HG02884 (cell line): ENCODE data around the gene ANGPTL2.

Source experiments
- ATAC-seq: cut with Tn5 transposase; IDR thresholded peaks from one replicate; pipeline ENCODE4 v1.9.1; 2021; ENCODE audit warnings: mild to moderate bottlenecking, moderate library complexity; ENCODE audit not compliant: unreplicated experiment

ANGPTL2 gene

GRCh38 chr9:127098916-127099553 lies 23.4 kb downstream of the ANGPTL2 start:
- no peak for ATAC-seq

GRCh38 chr9:127097683-127098082 lies 24.8 kb downstream of the ANGPTL2 start:
- ATAC-seq: no peak

DNA sequence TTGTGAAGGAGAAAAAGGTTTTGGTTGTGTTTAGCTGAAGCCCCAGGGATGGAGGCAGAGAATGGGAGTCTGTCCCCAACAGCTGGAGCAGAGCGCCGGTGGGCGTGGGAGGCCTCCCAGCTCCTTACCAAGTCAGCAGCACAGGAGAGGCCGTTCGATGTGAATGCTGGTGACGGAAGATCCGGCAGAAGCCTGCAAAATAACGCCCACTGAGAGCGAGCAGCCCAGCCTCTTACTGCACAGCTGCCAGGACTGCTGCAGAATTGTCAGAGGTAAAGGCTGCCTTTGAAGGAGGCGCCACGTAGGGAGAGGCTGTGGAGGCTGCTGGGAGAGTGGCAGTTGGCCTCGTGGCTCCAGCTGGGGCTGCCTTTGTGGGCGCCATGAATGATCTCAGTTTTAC lies 26.2 kb downstream of the ANGPTL2 start:
- ATAC-seq: no peak

DNA sequence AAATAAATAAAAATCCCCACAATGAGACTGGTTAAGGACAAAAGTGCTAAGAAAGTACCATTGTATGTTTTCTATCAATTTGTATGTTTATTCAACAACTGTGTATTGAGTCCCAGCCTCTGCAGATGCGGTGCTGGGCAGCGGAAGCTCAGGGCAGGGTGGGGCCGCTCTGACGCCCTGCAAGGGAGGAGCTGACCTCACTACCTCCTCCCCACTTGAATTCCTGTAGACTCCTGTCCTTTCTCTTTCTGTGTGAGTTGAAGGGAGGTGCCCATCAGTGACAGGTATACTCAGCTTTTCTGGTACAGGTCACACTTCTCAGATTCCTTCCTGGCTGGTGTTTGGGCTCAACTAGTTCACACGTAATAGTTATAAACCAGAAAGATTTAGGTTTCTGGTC lies 27.0 kb downstream of the ANGPTL2 start:
- ATAC-seq: no peak

DNA sequence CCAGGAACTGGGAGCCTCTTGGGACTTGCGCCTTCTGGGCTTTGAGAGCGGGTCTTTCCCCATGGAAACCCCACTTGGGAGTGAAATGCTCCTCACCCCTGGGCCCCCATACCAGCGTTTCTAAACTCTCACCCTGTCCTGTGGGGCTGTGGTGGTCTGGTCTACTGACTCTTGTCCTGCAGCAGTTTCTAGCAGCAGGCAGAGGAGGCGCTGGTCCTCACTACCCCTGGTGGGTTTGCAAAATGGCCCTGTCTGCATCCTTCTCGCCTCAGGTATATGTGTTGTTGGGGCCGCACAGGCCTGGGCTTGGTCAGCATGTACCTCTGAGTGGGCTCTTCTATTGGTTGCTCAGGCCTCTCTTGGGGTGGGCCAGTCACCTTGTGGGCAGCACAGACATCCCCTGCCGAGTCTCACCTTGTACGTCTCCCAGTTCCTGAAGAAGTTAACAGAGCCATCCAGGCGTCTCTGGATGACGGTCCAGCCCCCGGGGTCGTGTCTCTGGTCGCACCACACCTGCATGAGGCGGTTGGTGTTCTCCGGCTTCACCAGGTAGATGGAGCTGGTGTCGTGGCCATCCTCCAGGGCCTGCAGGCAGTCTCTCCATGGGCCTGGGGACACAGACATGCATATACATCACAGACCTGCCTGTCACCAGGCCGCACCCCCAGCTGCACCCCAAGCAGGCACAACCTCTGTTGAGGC lies 29.0 kb downstream of the ANGPTL2 start:
- no peak for ATAC-seq

DNA sequence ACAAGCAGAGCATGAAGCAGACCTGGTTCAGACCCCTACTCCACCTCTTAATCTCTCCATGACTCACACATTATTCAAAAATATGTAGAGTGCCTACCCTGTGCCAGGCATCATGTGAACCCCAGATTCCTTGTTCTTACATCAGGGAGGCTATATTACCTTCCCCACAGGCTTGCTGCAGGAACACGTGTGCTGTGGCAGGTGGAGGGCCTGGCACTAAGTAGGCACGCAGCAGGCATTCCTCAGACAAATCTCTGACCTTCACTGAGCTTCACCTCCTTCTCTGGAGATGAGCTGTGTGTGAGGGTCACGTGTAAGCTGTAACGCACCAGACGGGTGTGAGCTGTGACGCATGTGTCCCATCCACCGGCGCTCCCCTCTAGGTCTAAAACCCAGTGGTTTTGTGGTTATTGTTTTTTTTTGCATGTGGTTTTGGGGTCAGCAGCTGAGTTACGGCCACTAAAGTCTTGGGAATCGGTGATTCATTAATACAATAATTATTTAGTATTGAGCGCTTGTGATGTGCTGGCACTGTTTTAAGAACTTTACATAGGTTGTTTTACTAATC lies 30.3 kb downstream of the ANGPTL2 start:
- ATAC-seq: no peak

DNA sequence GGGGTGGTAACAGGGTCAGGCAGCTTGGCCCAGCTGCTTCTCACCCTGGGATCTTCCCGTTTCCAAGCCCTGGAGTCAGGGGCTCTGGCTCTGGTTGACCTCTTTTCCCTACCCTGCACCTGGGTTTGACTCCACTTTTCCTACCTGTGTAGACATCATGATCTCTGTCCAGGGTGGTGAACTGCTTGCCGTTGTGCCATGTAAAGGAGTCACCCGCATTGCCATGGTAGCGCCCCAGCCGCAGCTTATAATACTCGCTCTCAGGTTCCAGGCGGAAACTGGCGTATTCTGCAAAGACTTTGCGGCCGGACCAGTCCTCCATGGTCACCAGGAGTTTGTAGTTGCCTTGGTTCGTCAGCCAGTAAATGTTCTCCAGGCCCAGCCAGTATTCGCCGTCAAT lies 30.9 kb downstream of the ANGPTL2 start:
- ATAC-seq: no peak

DNA sequence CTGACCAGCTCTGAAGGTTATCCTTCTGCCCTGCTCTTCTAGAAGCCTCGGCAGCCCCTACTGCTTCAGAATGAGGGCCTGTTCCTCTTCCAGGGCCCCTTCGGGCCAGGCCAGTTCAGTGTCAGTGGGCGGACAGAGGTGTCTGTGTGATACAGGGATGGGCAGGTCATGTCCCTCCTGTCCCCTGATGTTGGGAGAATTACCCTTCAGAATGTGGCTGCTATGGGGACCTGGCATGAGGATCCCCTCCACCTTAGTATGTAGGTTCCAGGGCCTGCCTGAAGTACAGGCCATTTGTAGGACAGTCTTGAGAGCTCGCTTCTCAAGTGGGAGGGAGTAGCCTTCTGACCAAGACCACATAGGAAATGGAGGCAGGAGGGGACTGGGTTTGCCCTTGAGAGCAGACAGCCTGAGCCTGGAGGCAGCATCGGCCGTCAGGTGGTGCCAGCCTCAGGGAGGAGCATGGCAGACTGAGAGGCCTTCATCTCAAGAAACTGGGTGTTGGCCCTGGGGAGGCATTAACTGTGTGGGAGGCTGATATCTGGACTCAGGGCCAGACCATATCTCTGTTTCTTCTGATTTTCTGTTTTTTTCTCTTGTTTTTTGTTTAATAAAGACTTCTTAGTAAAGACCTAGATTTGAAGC lies 32.0 kb downstream of the ANGPTL2 start:
- no peak for ATAC-seq

- ATAC-seq: no peak
Observed at GRCh38 chr9:127089631-127090081, 32.8 kb downstream of the ANGPTL2 start.

- no peak for ATAC-seq
Observed at GRCh38 chr9:127088724-127089615, 33.5 kb downstream of the ANGPTL2 start.

- no peak for ATAC-seq
Observed at GRCh38 chr9:127087836-127088235, 34.6 kb downstream of the ANGPTL2 start.

DNA sequence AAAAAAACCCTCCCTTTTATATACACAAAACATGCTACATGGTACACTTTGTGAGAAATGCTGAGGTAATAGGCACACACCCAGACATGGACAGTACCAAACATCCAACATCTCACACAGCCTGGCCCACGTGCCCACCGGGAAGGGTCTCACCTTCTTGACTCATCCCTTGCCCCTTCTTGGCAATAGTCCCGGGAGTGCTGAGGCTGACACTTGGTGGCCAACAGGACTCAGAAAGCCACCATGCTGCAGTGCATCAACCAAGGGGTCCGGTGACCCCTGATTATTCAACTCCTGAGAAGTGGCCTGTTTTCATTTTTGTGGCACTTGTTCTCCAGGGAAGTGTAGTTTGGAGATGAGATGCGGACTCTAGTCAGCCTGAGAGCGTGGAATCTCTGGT lies 35.0 kb downstream of the ANGPTL2 start:
- ATAC-seq: no peak

DNA sequence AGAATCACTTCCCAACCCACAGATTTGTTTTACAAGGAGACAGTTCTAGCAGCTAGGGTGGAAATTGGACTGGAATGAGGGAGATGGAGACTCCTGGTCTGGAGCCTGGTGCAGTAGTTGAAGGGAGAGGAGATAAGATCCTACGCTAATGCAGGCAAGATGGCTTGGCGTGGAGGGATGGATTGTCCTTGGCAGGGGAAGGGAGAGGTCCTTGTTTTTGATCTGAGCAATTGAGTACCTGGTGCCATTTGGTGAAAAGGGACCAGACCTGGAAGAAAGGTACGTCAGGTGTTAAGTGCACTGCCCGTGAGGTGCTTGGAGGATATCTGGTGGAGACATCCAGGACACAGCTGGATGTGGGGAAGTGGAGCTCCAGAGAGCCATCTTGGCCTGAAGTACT lies 35.7 kb downstream of the ANGPTL2 start:
- ATAC-seq: no peak

DNA sequence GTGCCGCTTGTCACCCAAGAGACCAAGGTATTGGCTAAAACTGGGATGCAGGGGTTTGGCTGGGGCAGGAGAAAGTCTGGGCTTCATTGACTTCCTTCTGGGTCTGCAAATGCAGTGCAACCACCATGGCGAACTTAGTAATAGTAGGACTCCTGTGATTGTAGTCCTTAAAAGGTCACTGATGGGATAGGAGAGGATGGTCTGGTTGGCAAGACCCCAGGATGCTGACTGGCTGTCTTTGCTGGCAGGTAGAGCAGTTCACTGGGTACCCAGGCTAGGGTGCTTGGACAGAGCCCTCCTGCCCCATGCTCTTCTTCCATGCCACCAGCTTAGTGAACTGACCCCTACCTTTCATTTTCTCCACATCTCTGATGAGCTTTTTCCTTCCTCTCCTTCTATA lies 37.2 kb downstream of the ANGPTL2 start:
- ATAC-seq: no peak

DNA sequence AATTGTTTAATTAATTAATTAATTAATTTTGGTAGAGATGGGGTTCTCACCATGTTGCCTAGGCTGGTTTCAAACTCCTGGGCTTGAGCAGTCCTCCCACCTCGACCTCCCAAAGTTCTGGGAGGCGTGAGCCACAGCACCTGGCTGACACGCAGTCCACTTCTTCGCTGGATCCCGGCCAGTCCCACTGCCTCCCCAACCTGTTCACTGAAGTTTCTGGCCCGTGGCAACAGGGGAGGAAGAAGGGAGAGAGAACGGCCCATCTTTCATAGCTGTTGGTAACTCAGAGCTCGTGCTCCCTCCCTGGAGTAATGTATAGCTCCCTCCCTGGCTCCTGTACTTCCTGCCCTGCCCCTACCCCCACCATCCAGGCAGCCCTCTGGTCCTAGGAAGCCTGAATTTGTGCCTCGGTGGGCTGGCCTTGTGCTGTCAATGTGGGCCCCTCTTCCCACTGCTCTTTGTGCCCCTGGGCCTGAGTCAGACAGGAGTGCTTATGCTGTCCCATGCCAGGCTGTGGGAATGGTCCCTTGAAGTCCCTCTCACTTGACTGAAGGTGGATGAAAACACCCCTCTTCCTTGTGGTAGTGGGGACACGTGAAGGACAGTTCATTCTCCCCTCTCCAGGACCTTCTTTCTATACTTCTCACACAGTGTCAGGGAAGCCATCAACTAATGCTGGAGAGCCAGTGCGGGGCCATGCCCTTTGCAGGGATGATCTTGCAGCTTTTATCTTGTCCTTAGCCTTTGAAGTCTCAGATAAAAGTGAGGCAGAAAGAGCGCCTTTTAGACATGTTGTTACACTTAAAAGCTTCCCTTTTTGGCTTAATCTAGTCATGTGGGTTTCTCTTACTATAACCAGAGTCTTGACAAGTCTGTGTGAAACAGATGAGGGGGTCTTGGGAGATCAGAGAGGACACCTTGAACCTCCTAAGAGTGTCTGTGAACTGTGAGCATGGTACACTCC lies 38.1 kb downstream of the ANGPTL2 start:
- ATAC-seq: no peak

DNA sequence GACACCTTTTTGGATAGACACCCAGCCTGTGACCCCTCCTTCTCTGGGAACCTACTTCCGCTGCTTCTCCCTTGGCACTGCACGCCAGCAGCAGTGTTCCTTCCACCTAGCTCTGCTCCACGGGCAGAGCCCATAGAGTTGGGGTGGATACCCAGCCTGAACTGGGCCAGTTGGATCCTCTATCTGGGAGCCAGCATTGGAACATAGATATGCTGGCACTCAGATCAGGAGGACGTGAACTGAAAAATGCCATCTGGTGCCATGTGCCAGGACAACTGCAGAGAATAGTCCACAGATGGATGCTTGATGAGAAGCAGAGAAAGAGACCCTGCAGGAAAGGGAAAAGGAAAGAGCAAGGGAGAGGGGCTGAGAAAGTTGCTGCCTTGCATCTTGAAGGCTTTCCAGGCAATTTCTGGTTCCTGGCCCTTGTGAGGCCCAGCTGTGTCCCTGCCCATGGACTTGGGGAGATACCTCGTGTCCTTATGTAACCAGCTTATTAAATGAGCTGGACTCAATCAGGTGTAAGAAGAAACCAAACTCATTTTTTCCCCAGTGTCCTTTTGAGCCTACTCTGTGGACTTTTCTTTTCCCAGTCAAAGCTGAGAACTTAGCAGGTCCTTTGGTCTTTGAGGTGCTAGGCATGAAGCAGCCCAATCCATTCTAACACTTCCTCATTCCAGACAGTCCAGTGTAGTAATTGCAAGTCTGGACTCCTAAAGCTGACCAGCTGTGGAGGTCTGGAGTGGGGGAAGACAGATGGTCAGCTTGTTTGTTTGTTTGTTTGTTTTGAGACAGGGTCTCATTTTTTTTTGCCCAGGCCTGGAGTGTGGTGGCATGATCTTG lies 39.1 kb downstream of the ANGPTL2 start:
- ATAC-seq: no peak

GRCh38 chr9:127081250-127082185 lies 40.9 kb downstream of the ANGPTL2 start:
- ATAC-seq: no peak
